Neuronal stem cell (in vitro differentiated cells): ENCODE results near the gene ARHGEF4.

Source experiments
- DNase-seq: peaks from one replicate; pipeline ENCODE4 v3.0.0-alpha.2; 2013; ENCODE audit warnings: low spot score
- H2AFZ ChIP-seq: one replicate; pipeline ENCODE4 v1.6.1; 2013; ENCODE audit warnings: mild to moderate bottlenecking, low read length, inconsistent platforms
- H2AK5ac ChIP-seq: 2 replicates; pipeline ENCODE4 v1.6.1; 2013; ENCODE audit warnings: low read depth, mild to moderate bottlenecking, inconsistent platforms, low read length, moderate library complexity, mixed read lengths
- H2BK120ac ChIP-seq: 2 replicates; pipeline ENCODE4 v1.6.1; 2013; ENCODE audit warnings: low read depth, mild to moderate bottlenecking, inconsistent platforms, low read length, moderate library complexity, mixed read lengths
- H2BK12ac ChIP-seq: one replicate; pipeline ENCODE4 v1.6.1; 2013; ENCODE audit warnings: low read length, inconsistent platforms
- H2BK15ac ChIP-seq: 2 replicates; pipeline ENCODE4 v1.6.1; 2013; ENCODE audit warnings: mild to moderate bottlenecking, low read length, inconsistent platforms, mixed read lengths
- H2BK5ac ChIP-seq: one replicate; pipeline ENCODE4 v1.6.1; 2013; ENCODE audit warnings: inconsistent platforms, mild to moderate bottlenecking, low read length, moderate library complexity
- H3K14ac ChIP-seq: one replicate; pipeline ENCODE4 v1.6.1; 2013; ENCODE audit warnings: low read length, inconsistent platforms
- H3K18ac ChIP-seq: 2 replicates; pipeline ENCODE4 v1.6.1; 2013; ENCODE audit warnings: low read length, inconsistent platforms
- H3K23ac ChIP-seq: 2 replicates; pipeline ENCODE4 v1.6.1; 2013; ENCODE audit warnings: low read depth, mild to moderate bottlenecking, mixed read lengths, low read length, inconsistent platforms; ENCODE audit not compliant: poor library complexity
- H3K27ac ChIP-seq: replicated peaks from 3 replicates; pipeline ENCODE4 v1.5.1; 2013; ENCODE audit warnings: low read length, inconsistent platforms
- H3K27me3 ChIP-seq, 3 experiments: 2 replicates each; pipeline ENCODE4 v1.6.1; 2013; ENCODE audit warnings: low read length in 3 of 3, mild to moderate bottlenecking in 2 of 3, inconsistent platforms in 1 of 3, low read depth in 1 of 3, mixed read lengths in 1 of 3, moderate library complexity in 1 of 3; ENCODE audit not compliant: control insufficient read depth in 3 of 3, insufficient read depth in 3 of 3
- H3K36me3 ChIP-seq, 2 donors: replicated peaks in 1 of 2; 2 replicates each; pipeline ENCODE4 v1.6.1; 2013; ENCODE audit warnings: low read length in 2 of 2; ENCODE audit not compliant: control insufficient read depth in 2 of 2, insufficient read depth in 2 of 2
- H3K4ac ChIP-seq: 2 replicates; pipeline ENCODE4 v1.6.1; 2013; ENCODE audit warnings: inconsistent platforms, mild to moderate bottlenecking, low read length, moderate library complexity
- H3K4me1 ChIP-seq, 2 donors: 1 replicate in 1 of 2; 2 replicates in 1 of 2; pipeline ENCODE4 v1.6.1; 2013; ENCODE audit warnings: low read length in 2 of 2, low read depth in 1 of 2; ENCODE audit not compliant: control insufficient read depth in 2 of 2, insufficient read depth in 1 of 2
- H3K4me2 ChIP-seq: one replicate; pipeline ENCODE4 v1.6.1; 2013; ENCODE audit warnings: mild to moderate bottlenecking, low read length, inconsistent platforms; ENCODE audit not compliant: insufficient read depth, poor library complexity, severe bottlenecking
- H3K4me3 ChIP-seq, 2 donors: 2 replicates each; pipeline ENCODE4 v1.5.1; 2013; ENCODE audit warnings: low read length in 2 of 2, mild to moderate bottlenecking in 2 of 2, inconsistent platforms in 1 of 2, moderate library complexity in 1 of 2
- H3K79me1 ChIP-seq: one replicate; pipeline ENCODE4 v1.6.1; 2013; ENCODE audit warnings: low read depth, mild to moderate bottlenecking, inconsistent platforms, low read length, moderate library complexity
- H3K9ac ChIP-seq: one replicate; pipeline ENCODE4 v1.6.1; 2013; ENCODE audit warnings: mild to moderate bottlenecking, low read depth, low read length, inconsistent platforms; ENCODE audit not compliant: poor library complexity
- H3K9me3 ChIP-seq, 2 donors: replicated peaks in 1 of 2; 2 replicates each; pipeline versions ENCODE3 to v1.6.1; 2013; ENCODE audit warnings: low read length in 2 of 2, mild to moderate bottlenecking in 2 of 2, inconsistent platforms in 1 of 2, low read depth in 1 of 2, mixed read lengths in 1 of 2, moderate library complexity in 1 of 2; ENCODE audit not compliant: control insufficient read depth in 2 of 2, insufficient read depth in 1 of 2
- H4K8ac ChIP-seq: one replicate; pipeline ENCODE4 v1.6.1; 2013; ENCODE audit warnings: low read depth, mild to moderate bottlenecking, inconsistent platforms, low read length, moderate library complexity
- H4K91ac ChIP-seq: one replicate; pipeline ENCODE4 v1.6.1; 2013; ENCODE audit warnings: low read length, low read depth, mild to moderate bottlenecking, inconsistent platforms; ENCODE audit not compliant: poor library complexity
- WGBS, 2 donors: extraction: QIAGEN DNeasy Blood & Tissue Kit; methylation state at CpG; one replicate each; pipeline ENCODE4 v1.1.7; 2013; ENCODE audit warnings: missing lambda C conversion rate in 2 of 2, mixed read lengths in 1 of 2; ENCODE audit not compliant: insufficient read length in 2 of 2, insufficient replicate concordance in 1 of 2; ENCODE audit errors: extremely low coverage in 2 of 2; 5-methylcytosine and 5-hydroxymethylcytosine counted together

Gene ARHGEF4

GRCh38 chr2:131040661-131041401 lies 204.1 kb downstream of the ARHGEF4 start:
- H2AK5ac ChIP-seq: no peak overlapping the region
- no peak overlapping the region for H2BK15ac ChIP-seq
- peaks cover 0 to 5% of the 10 kb centered on the region in 2 donors for H3K4me1 ChIP-seq
- H3K9me3 ChIP-seq: no peaks in the 10 kb centered on the region
- peaks cover under 1 to 9% of the 10 kb centered on the region in 2 donors for H3K36me3 ChIP-seq
- H3K23ac ChIP-seq: peak overlapping the region; percentile 11
- no peak overlapping the region for H2BK5ac ChIP-seq
- no peak overlapping the region for H4K8ac ChIP-seq
- no peak overlapping the region for H4K91ac ChIP-seq
- WGBS, 2 donors: no CpG with 5 or more reads among the region's 23 CpGs
- H2BK12ac ChIP-seq: no peak overlapping the region
- H3K14ac ChIP-seq: no peak overlapping the region
- no peak overlapping the region for H2AFZ ChIP-seq
- no peak overlapping the region for H3K4me2 ChIP-seq
- H3K79me1 ChIP-seq: no peaks in the 10 kb centered on the region
- H3K18ac ChIP-seq: no peak overlapping the region
- DNase-seq: no peak
- peaks cover 0 to 13% (median 0%) of the 10 kb centered on the region in 3 experiments for H3K27me3 ChIP-seq
- H3K4me3 ChIP-seq: peak overlapping the region in 1 of 2 donors; percentile 58
- H3K27ac ChIP-seq: no peak overlapping the region
- no peak overlapping the region for H3K4ac ChIP-seq
- no peak overlapping the region for H2BK120ac ChIP-seq
- peak overlapping the region; percentile 82 for H3K9ac ChIP-seq

- no peaks in the 10 kb centered on the region for H3K79me1 ChIP-seq
- no CpG with 5 or more reads among the region's 14 CpGs for WGBS, 2 donors
- no peak overlapping the region for H2BK5ac ChIP-seq
- H3K9ac ChIP-seq: no peak overlapping the region
- no peak overlapping the region for H2BK12ac ChIP-seq
- no peak overlapping the region for H2BK120ac ChIP-seq
- H3K27me3 ChIP-seq: peaks cover 0 to 6% (median 0%) of the 10 kb centered on the region in 3 experiments
- H4K91ac ChIP-seq: no peak overlapping the region
- peaks cover 8 to 11% of the 10 kb centered on the region in 2 donors for H3K36me3 ChIP-seq
- peak overlapping the region; percentile 11 for H3K23ac ChIP-seq
- H2AK5ac ChIP-seq: no peak overlapping the region
- no peak overlapping the region for H3K4ac ChIP-seq
- H3K18ac ChIP-seq: no peak overlapping the region
- H3K4me3 ChIP-seq: peak overlapping the region in 1 of 2 donors; percentile 58
- no peak overlapping the region for H3K4me2 ChIP-seq
- no peak overlapping the region for H2BK15ac ChIP-seq
- no peak for DNase-seq
- no peak overlapping the region for H3K27ac ChIP-seq
- no peak overlapping the region for H2AFZ ChIP-seq
- no peaks in the 10 kb centered on the region for H3K9me3 ChIP-seq
- H3K14ac ChIP-seq: no peak overlapping the region
- no peak overlapping the region for H4K8ac ChIP-seq
- H3K4me1 ChIP-seq: no peaks in the 10 kb centered on the region
Measured at GRCh38 chr2:131041402-131042147, 204.9 kb downstream of the ARHGEF4 start.

- Histone ChIP-seq H3K27ac (no peak overlapping the region), H3K4me2 (no peak overlapping the region), H3K9me3 (no peaks in the 10 kb centered on the region), H2BK15ac (no peak overlapping the region), H2AK5ac (no peak overlapping the region), H3K23ac (no peak overlapping the region), H3K4ac (no peak overlapping the region), H4K8ac (no peak overlapping the region), H3K9ac (no peak overlapping the region), H2BK12ac (no peak overlapping the region), H2BK120ac (no peak overlapping the region), H3K4me3 (no peak overlapping the region), H3K14ac (no peak overlapping the region), H3K18ac (no peak overlapping the region), H3K79me1 (no peaks in the 10 kb centered on the region), H2BK5ac (no peak overlapping the region), H2AFZ (no peak overlapping the region), H3K27me3 (peaks cover 0 to under 1% (median 0%) of the 10 kb centered on the region in 3 experiments), H4K91ac (no peak overlapping the region), H3K4me1 (no peaks in the 10 kb centered on the region), H3K36me3 (peaks cover 11 to 15% of the 10 kb centered on the region in 2 donors)
- WGBS, 2 donors: no CpG with 5 or more reads among the region's 7 CpGs
- no peak for DNase-seq
Measured at GRCh38 chr2:131042148-131042775, 205.5 kb downstream of the ARHGEF4 start.
